HG02623 (cell line): ENCODE data around the gene ZNF845.
"Not testable (repeated sequence)": the region's sequence is repeated elsewhere in the genome, so short reads cannot be mapped to it uniquely, and the experiment has no call there.

ENCODE experiments used
- ATAC-seq: cut with Tn5 transposase; IDR thresholded peaks from one replicate; pipeline ENCODE4 v1.9.1; 2021; ENCODE audit warnings: moderate library complexity; ENCODE audit not compliant: unreplicated experiment

Gene ZNF845

DNA sequence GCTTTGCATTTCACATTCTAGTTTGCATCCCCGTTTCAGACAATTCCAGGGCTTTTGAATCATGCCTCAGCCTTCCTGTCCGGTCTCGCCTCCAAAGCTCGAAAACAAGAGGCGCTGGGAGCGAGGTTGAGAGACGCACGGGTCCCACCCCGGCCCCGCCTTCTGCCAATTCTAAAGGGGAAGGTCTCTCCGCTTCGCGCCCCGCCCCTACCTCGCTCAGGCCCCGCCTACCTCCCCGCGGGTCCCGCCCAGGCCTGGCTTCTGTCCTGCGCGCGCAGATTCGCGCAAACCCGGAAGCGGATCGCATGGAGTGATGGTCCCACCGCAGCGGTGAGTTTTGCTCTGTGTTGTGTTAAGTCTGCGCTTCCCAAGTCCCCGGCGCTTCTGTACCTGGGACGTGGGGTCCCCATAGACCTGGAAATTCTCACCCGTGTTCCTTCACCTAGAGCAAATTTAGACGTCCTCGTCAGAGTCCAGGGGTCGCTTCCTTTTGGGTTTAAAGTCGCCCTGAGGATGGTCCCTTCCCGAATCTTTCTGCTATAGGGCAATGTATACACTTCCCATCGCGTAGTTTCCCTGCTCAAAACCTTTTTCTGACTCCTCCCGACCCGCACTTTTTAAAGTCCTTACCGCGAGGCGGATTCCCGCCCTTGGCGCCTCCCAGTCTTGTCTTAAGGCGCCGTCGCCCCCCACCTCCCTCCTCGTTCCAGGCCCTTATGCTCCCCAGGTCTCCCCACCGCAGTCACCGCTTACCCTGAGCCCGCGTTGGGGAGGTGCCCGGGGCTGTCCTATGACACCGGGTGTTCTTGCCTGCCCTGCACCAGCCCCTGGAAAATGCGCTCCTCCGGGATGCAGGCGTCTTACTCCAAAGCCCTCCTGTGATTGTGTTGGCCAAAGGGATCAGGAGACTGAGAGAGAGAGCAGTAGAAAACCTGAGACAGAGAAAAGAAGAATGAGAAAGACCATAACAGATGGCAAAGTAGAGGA is at the start of gene ZNF845:
Gene ZNF845 (plus strand): TSS at position 287 of the 987 bp plus-strand sequence. CDS start 7,559 bp downstream, outside the sequence.
- ATAC-seq = peak; percentile 94

- no peak for ATAC-seq
Measured at GRCh38 chr19:53285087-53285486, 48.5 kb upstream of the ZNF845 start.

GRCh38 chr19:53290758-53291549 is 42.6 kb upstream of the ZNF845 start:
- ATAC-seq = no peak

- no peak for ATAC-seq
Measured at GRCh38 chr19:53294786-53295441, 38.6 kb upstream of the ZNF845 start.

DNA sequence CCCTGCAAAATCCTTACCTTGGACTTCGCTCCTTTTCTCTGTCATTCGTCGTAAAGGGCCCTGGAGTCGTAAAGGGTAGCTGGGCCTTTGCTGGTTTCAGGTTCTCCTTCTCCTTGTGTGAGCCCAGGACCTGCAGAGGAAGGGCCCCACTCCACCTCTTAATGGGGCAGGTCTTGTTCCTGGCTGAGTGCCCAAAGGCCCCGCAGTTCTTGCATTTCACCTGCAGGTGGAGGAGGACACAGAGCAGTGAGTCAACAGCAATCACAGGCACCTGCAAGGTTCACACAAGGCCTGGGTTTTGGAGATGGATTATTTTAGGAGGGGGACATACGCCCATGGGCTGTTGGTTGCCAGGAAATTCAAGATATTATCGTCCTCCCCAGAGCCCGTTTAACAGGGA is 32.2 kb upstream of the ZNF845 start:
- not testable (repeated sequence) for ATAC-seq

GRCh38 chr19:53308339-53308811 is 25.2 kb upstream of the ZNF845 start:
- no peak for ATAC-seq

DNA sequence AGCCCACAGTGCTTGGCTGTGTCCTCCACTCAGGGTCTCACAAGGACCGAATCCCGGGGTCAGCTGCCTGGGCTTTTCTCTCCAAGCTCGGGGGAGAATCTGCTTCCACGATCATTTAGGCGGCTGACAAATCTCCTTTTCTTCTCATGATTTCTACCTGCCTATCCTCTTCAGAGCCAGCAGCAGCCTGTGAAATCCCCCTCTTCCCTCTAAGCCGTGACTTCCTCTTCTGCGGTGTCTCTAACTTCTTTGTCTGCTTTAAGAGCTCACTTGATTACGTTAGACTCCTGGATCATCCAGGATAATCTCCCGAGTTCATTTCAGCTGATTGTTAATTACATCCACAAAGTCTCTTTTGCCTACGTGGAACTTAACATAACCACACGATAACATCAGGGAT is 22.5 kb upstream of the ZNF845 start:
- ATAC-seq = no peak

DNA sequence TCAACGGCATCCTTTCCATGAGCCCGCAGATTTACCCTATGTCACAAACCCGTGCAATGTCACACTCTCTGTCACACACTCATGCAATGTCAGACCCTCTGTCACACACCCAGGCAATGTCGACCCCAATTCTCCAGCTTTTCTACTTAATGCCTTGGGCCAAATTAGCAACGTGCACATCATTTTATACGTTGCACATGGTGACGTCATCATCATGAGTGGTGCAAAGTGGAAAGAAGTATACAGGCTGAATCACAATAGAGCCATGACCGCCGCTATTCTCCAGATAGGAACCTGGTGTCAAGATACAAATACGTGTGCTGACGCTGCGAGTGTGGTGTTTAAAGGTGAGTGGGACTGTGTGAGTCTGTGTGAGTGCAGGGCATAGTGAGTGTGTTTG is 21.7 kb upstream of the ZNF845 start:
- ATAC-seq = no peak

- ATAC-seq = no peak
Measured at GRCh38 chr19:53328967-53329366, 4.6 kb upstream of the ZNF845 start.

DNA sequence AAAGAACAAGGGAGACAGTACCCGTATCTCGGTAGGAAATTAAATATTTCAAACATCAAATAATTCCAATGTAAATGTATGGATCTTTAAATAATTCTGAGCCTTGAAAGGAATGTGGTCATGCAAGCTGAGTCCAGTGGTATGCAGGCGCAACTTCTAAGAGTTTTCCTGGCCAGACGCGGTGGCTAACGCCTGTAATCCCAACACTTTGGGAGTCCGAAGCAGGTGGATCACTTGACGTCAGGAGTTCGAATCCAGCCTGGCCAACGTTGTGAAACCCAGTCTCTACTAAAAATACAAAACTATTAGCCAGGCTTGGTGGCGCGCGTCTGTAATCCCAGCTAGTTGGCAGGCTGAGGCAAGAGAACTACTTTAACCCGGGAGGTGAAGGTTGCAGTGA is 1.1 kb upstream of the ZNF845 start:
- ATAC-seq = no peak

- ATAC-seq = no peak
Measured at GRCh38 chr19:53333066-53333462, 485 bp upstream of the ZNF845 start.

GRCh38 chr19:53344403-53344802 is 10.9 kb downstream of the ZNF845 start:
- ATAC-seq = not testable (repeated sequence)

DNA sequence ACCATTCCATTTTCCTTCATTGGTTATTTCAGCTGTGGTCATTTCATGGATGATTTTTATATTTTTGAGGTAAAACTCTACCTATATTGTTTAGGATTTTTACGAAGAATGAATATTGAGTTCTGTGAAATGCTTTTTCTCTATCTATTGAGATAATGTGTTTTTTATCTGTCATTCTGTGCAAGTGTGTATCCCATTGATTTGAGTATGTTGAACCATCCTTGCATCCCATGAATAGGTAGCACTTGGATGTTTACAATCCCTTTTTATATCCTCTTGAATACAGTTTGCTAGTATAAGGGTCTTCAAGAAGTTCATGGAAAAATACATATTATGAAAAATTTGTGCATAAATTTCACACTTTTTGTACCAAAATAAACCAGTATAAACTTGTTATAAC is 22.2 kb downstream of the ZNF845 start:
- ATAC-seq = no peak

DNA sequence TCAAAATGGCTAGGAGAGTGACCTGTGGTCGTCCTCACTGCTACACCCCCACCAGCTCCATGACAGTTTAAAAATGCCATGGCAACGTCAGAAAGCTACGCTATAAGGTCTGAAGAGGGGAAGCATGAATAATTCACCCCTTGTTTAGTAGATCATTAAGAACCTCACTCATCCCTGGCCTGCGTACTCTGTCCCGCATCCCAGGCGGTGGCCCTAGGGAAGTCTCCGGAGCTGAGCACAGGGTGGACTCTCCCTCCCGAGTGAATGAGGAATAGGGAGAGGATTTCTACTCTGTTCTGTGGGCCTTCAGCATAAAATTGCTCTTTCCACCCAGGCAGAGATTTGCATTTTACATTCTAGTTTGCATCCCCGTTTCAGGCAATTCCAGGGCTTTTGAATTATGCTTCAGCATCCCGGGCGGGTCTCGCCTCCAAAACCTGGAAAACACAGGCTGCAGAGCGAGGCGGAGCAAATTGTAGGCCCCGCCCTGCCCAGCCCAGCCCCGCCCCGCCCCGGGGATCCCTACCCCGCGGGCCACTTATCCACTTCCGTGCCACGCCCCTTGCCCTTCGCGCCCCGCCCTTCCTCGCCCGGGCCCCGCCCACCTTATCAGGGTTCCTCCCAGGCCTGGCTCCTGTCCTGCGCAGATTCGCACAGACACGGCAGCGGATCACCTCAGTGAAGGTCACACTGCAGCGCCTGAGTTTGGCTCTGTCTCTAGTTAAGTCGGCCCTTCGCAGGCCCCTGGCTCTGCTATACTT is 24.5 kb downstream of the ZNF845 start:
- no peak for ATAC-seq

DNA sequence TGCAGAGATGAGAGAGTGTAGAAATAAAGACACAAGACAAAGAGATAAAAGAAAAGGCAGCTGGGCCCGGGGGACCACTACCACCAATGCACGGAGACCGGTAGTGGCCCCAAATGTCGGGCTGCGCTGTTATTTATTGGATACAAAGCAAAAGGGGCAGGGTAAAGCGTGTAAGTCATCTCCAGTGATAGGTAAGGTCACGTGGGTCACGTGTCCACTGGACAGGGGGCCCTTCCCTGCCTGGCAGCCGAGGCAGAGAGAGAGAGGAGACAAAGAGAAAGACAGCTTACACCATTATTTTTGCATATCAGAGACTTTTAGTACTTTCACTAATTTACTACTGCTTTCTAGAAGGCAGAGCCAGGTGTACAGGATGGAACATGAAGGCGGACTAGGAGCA is 26.5 kb downstream of the ZNF845 start:
- not testable (repeated sequence) for ATAC-seq

- ATAC-seq = peak; percentile 95
Measured at GRCh38 chr19:53365134-53365898, 31.8 kb downstream of the ZNF845 start, which contains the start of gene ZNF525. Gene ZNF525, plus strand, starts transcription at chr19:53365705. Its CDS starts 6,577 bp downstream, at chr19:53372282.

DNA sequence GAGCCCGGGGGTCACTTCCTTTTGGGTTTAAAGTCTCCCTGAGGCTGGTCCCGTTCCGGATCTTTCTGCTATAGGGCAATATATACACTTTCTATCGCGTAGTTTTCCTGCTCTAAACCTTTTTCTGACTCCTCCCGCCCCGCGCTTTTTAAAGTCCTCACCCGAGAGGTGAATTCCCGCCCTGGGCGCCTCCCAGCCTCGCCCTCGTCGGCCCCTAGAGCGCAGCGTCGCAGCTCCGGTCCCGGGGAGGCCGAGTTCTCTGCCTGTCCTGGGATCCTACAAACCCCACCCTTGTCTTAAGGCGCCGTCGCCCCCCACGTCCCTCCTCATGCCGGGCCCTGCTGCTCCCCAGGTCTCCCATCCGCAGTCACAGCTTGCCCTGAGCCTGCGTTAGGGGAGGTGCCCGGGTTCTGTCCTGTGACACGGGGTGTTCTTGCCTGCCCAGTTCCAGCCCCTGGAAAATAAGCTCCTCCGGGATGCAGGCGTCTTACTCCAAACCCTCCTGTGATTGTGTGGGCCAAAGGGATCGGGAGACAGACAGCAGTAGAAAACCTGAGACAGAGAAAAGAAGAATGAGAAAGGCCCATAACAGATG is 32.4 kb downstream of the ZNF845 start:
- ATAC-seq = peak; percentile 26

DNA sequence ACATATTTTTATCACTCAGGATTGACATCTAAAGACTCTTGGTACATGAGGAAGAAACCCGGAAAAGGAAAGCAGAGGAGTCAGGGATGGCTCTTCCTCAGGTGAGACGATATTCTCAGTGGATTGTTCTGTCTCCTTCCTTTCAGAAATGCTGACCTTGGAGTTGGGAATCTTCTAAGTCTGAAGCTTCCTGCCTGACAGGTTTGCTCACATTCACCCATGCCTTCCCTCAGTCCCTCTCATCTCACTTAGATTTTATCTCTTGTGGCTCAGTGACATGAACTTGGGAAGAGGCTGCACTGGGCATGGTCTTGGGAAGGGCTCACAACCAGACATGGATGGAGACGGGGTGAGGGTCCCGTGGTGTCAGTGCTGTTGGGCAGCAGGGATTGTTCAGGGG is 38.6 kb downstream of the ZNF845 start:
- no peak for ATAC-seq

DNA sequence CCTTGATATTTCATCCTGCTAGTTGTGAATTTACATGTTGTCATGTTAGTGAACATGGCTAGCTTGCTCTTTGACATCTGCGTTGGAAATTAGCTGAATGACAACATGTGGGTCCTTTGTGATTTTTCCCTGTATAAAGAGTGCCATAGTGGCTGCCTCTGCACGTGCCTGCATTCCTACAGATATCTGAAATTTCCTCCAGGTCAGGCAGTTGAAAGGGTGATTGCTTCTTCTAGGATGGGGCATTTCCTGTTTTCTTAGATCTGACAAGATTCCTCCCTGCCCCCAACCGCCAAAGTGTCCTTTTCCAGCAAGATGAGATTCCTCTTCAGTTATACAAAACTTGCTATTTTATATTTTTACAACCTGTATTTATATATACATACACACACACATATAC is 40.7 kb downstream of the ZNF845 start:
- no peak for ATAC-seq
